H1 (cell line): ENCODE results near the gene PPP1R14C. TPM values are rescaled to one million over a fixed set of nuclear protein-coding genes. Genes with fewer than 3 reads are reported as not detected.

Experiments used
- CTCF ChIA-PET: fragments of 300-600 bp; sonication (Branson Sonifier 250); formaldehyde crosslinking; loops from one replicate; lab custom pipeline; 2021; ENCODE audit not compliant: partially characterized antibody; lab: Charles Lee
- POLR2A ChIA-PET: fragments of 300-600 bp; sonication (Branson Sonifier 250); formaldehyde crosslinking; loops from one replicate; lab custom pipeline; 2021; ENCODE audit warnings: inconsistent platforms; ENCODE audit not compliant: partially characterized antibody; lab: Charles Lee
- DNase-seq, 2 experiments: peaks; one replicate each; pipeline versions ENCODE4 v3.0.0 to v3.0.0-alpha.2; 2010 to 2022; ENCODE audit warnings: low spot score in 2 of 2, low read depth in 1 of 2, mixed read lengths in 1 of 2
- FAIRE-seq: peaks from 2 replicates; lab custom pipeline; 2011; peaks lifted over from hg19 to GRCh38; lab: Jason Lieb, UNC
- H2AFZ ChIP-seq: 2 replicates; pipeline ENCODE4 v1.8.1; 2012; ENCODE audit warnings: low read length, inconsistent platforms
- H2AK5ac ChIP-seq: 2 replicates; pipeline ENCODE4 v1.6.1; 2013; ENCODE audit warnings: low read depth, low read length
- H2BK120ac ChIP-seq: replicated peaks from 2 replicates; pipeline ENCODE3; 2013; ENCODE audit warnings: low read depth, low read length, inconsistent platforms
- H2BK12ac ChIP-seq: 2 replicates; pipeline ENCODE4 v1.6.1; 2013; ENCODE audit warnings: low read depth, low read length
- H2BK15ac ChIP-seq: 2 replicates; pipeline ENCODE4 v1.6.1; 2013; ENCODE audit warnings: low read length
- H2BK20ac ChIP-seq: 2 replicates; pipeline ENCODE4 v1.6.1; 2013; ENCODE audit warnings: low read length
- H2BK5ac ChIP-seq: 2 replicates; pipeline ENCODE4 v1.6.1; 2013; ENCODE audit warnings: low read depth, low read length
- H3K14ac ChIP-seq: 2 replicates; pipeline ENCODE4 v1.6.1; 2013; ENCODE audit warnings: inconsistent platforms; ENCODE audit not compliant: insufficient read length
- H3K18ac ChIP-seq: 2 replicates; pipeline ENCODE4 v1.6.1; 2013; ENCODE audit warnings: low read length; ENCODE audit errors: extremely low read depth
- H3K23ac ChIP-seq: 2 replicates; pipeline ENCODE4 v1.6.1; 2013; ENCODE audit warnings: inconsistent platforms; ENCODE audit not compliant: insufficient read length
- H3K23me2 ChIP-seq: 2 replicates; pipeline ENCODE4 v1.6.1; 2013; ENCODE audit warnings: low read depth, low read length
- H3K27ac ChIP-seq: 2 replicates; pipeline ENCODE4 v1.6.1; 2011; ENCODE audit warnings: low read depth, low read length, inconsistent platforms
- H3K27me3 ChIP-seq, 4 experiments: replicated peaks in 1 of 4; 1 replicate in 1 of 4; 2 replicates in 3 of 4; pipeline versions ENCODE4 v1.6.1 to v1.8.1; 2011 to 2013; ENCODE audit warnings: low read length in 3 of 4, mild to moderate bottlenecking in 3 of 4, inconsistent platforms in 2 of 4, mixed read lengths in 2 of 4, moderate library complexity in 1 of 4; ENCODE audit not compliant: control insufficient read depth in 3 of 4, insufficient read depth in 3 of 4; ENCODE audit errors: extremely low read depth in 1 of 4
- H3K36me3 ChIP-seq, 4 experiments: 2 replicates each; pipeline versions ENCODE4 v1.6.1 to v1.8.1; 2011 to 2013; ENCODE audit warnings: mild to moderate bottlenecking in 4 of 4, low read length in 3 of 4, moderate library complexity in 2 of 4, control low read depth in 1 of 4, inconsistent platforms in 1 of 4; ENCODE audit not compliant: insufficient read depth in 4 of 4, control insufficient read depth in 2 of 4
- H3K4ac ChIP-seq: replicated peaks from 2 replicates; pipeline ENCODE3; 2013; ENCODE audit warnings: low read length, low read depth, mixed read lengths, inconsistent platforms; ENCODE audit not compliant: insufficient read length
- H3K4me1 ChIP-seq, 4 experiments: replicated peaks in 1 of 4; 1 replicate in 1 of 4; 2 replicates in 3 of 4; pipeline versions ENCODE4 v1.6.1 to v1.8.1; 2011 to 2013; ENCODE audit warnings: low read length in 3 of 4, inconsistent platforms in 2 of 4, mixed read lengths in 1 of 4; ENCODE audit not compliant: insufficient read depth in 4 of 4, control insufficient read depth in 3 of 4
- H3K4me2 ChIP-seq, 2 experiments: 2 replicates each; pipeline versions ENCODE4 v1.6.1 to v1.8.1; 2011 to 2013; ENCODE audit warnings: low read depth in 2 of 2, low read length in 2 of 2, control low read depth in 1 of 2, inconsistent platforms in 1 of 2, mild to moderate bottlenecking in 1 of 2; ENCODE audit not compliant: insufficient read depth in 1 of 2
- H3K4me3 ChIP-seq, 4 experiments: fragments of 200-600, 300-600 bp in 1 of 4; sonication (generic), shearing (Covaris generic), sonication (Bioruptor Twin) in 1 of 4; 2 replicates each; pipeline versions ENCODE4 v1.5.1 to v1.8.1; 2011 to 2016; ENCODE audit warnings: low read length in 4 of 4, low read depth in 3 of 4, control low read depth in 2 of 4, inconsistent platforms in 2 of 4, mild to moderate bottlenecking in 2 of 4, mixed read lengths in 1 of 4, moderate library complexity in 1 of 4; ENCODE audit not compliant: insufficient read depth in 2 of 4; ENCODE audit errors: extremely low read depth in 1 of 4
- H3K56ac ChIP-seq: replicated peaks from 2 replicates; pipeline ENCODE3; 2013; ENCODE audit warnings: low read depth, mild to moderate bottlenecking, mixed read lengths, low read length, inconsistent platforms; ENCODE audit not compliant: insufficient read length
- H3K79me1 ChIP-seq: 2 replicates; pipeline ENCODE4 v1.6.1; 2013; ENCODE audit warnings: low read depth, low read length, control low read depth
- H3K79me2 ChIP-seq, 2 experiments: 2 replicates each; pipeline versions ENCODE4 v1.6.1 to v1.8.1; 2012 to 2013; ENCODE audit warnings: low read length in 2 of 2, mild to moderate bottlenecking in 2 of 2, inconsistent platforms in 1 of 2; ENCODE audit not compliant: insufficient read depth in 2 of 2, control insufficient read depth in 1 of 2
- H3K9ac ChIP-seq, 4 experiments: replicated peaks in 1 of 4; 1 replicate in 1 of 4; 2 replicates in 3 of 4; pipeline versions ENCODE4 v1.6.1 to v1.8.1; 2011 to 2013; ENCODE audit warnings: low read depth in 3 of 4, low read length in 3 of 4, control low read depth in 2 of 4, mild to moderate bottlenecking in 2 of 4, moderate library complexity in 2 of 4, inconsistent platforms in 1 of 4; ENCODE audit errors: extremely low read depth in 1 of 4
- H3K9me3 ChIP-seq, 2 experiments: 2 replicates each; pipeline versions ENCODE4 v1.6.1 to v1.8.1; 2012 to 2013; ENCODE audit warnings: mild to moderate bottlenecking in 2 of 2, moderate library complexity in 2 of 2, control low read depth in 1 of 2, inconsistent platforms in 1 of 2, low read depth in 1 of 2, low read length in 1 of 2, mixed read lengths in 1 of 2; ENCODE audit not compliant: insufficient read depth in 2 of 2
- H4K20me1 ChIP-seq, 2 experiments: replicated peaks in 1 of 2; 2 replicates each; pipeline versions ENCODE3 to v1.8.1; 2011 to 2013; ENCODE audit warnings: inconsistent platforms in 2 of 2, low read length in 2 of 2, mild to moderate bottlenecking in 1 of 2; ENCODE audit not compliant: insufficient read depth in 2 of 2, control insufficient read depth in 1 of 2
- H4K5ac ChIP-seq: 2 replicates; pipeline ENCODE4 v1.6.1; 2013; ENCODE audit warnings: low read length, low read depth, mixed read lengths, inconsistent platforms; ENCODE audit not compliant: insufficient read length
- H4K8ac ChIP-seq: 2 replicates; pipeline ENCODE4 v1.8.0; 2013; ENCODE audit warnings: mild to moderate bottlenecking, moderate library complexity, low read length, inconsistent platforms; ENCODE audit not compliant: insufficient read depth; ENCODE audit errors: extremely low read depth
- H4K91ac ChIP-seq: replicated peaks from 2 replicates; pipeline ENCODE3; 2013; ENCODE audit warnings: low read length, mixed read lengths, inconsistent platforms; ENCODE audit not compliant: insufficient read length
- ASH2L ChIP-seq: fragments of 200-600, 300-600 bp; sonication (generic); IDR thresholded peaks from one replicate; pipeline ENCODE4 v1.7.1; 2017; ENCODE audit warnings: low read length
- ATF2 ChIP-seq: IDR thresholded peaks from 2 replicates; pipeline ENCODE4 v1.6.1; 2012; ENCODE audit warnings: low read length, inconsistent platforms
- CHD1 ChIP-seq: IDR thresholded peaks from 2 replicates; pipeline ENCODE4 v1.6.1; 2012; ENCODE audit warnings: low read depth, low read length, improper control_type of control experiment
- CREB1 ChIP-seq: IDR thresholded peaks from 2 replicates; pipeline ENCODE4 v1.6.1; 2012; ENCODE audit warnings: inconsistent platforms
- GTF2F1 ChIP-seq: IDR thresholded peaks from 2 replicates; pipeline ENCODE4 v1.6.1; 2012; ENCODE audit warnings: low read depth, low read length, improper control_type of control experiment, borderline replicate concordance
- KDM5A ChIP-seq: fragments of 200-600 bp; IDR thresholded peaks from 2 replicates; pipeline ENCODE4 v1.7.1; 2012; ENCODE audit warnings: mild to moderate bottlenecking, low read length, inconsistent platforms, mixed read lengths
- MAFK ChIP-seq: IDR thresholded peaks from 2 replicates; pipeline ENCODE4 v1.6.1; 2012; ENCODE audit warnings: low read depth, mild to moderate bottlenecking, improper control_type of control experiment, low read length
- POLR2AphosphoS5 ChIP-seq: IDR thresholded peaks from 2 replicates; pipeline ENCODE4 v1.6.1; 2011; ENCODE audit warnings: low read depth, low read length
- RFX5 ChIP-seq: IDR thresholded peaks from 2 replicates; pipeline ENCODE4 v1.6.1; 2011; ENCODE audit warnings: low read depth, low read length, improper control_type of control experiment, borderline replicate concordance
- SRF ChIP-seq: IDR thresholded peaks from 2 replicates; pipeline ENCODE4 v1.6.1; 2011; ENCODE audit warnings: mild to moderate bottlenecking, low read depth, low read length, moderate library complexity
- TBP ChIP-seq: IDR thresholded peaks from 2 replicates; pipeline ENCODE4 v1.6.1; 2011; ENCODE audit warnings: low read depth, low read length, improper control_type of control experiment
- TCF12 ChIP-seq: IDR thresholded peaks from 2 replicates; pipeline ENCODE4 v1.6.1; 2011; ENCODE audit warnings: low read depth, mild to moderate bottlenecking, low read length
- ZNF274 ChIP-seq: IDR thresholded peaks from 2 replicates; pipeline ENCODE4 v1.7.0; 2012; ENCODE audit warnings: low read length, borderline replicate concordance; ENCODE audit errors: extremely low read depth
- WGBS, 2 experiments: shearing (Covaris generic) in 1 of 2; methylation state at CpG; one replicate each; pipeline versions ENCODE4 v1.1.6 to v1.1.7; 2013 to 2015; ENCODE audit warnings: low lambda C conversion rate in 2 of 2, mixed read lengths in 2 of 2, inconsistent platforms in 1 of 2, low coverage in 1 of 2, missing lambda C conversion rate in 1 of 2; ENCODE audit not compliant: insufficient replicate concordance in 2 of 2, insufficient coverage in 1 of 2, insufficient read length in 1 of 2; ENCODE audit errors: extremely low coverage in 1 of 2, missing lambda C conversion rate in 1 of 2; 5-methylcytosine and 5-hydroxymethylcytosine counted together
- polyA plus RNA-seq, 7 experiments: library from polyadenylated mRNA; depleted of rRNA in 3 of 7; stranded (reverse) in 5 of 7; unstranded in 2 of 7; fragments of >200 nt in 5 of 7; fragments of 200-250 nt in 2 of 7; gene quantifications; 1 replicate in 5 of 7; 2 replicates in 1 of 7; 4 replicates in 1 of 7; pipeline versions ENCODE4 v1.2.1 to v1.2.3, GENCODE V29; 2011 to 2013; ENCODE audit warnings: missing spikeins in 2 of 7, mixed read lengths in 2 of 7
- total RNA-seq: library from RNA; stranded (reverse); fragmentation: NEBNext Ultra II Directional; extraction: Animal tissue kit (Norgen Biotek cat#: 25700); gene quantifications from 2 replicates; pipeline ENCODE4 v1.2.1, GENCODE V29; 2021

PPP1R14C gene
- total and polyA plus RNA-seq, 2 of the 8 experiments (the other 6 are each of a cell fraction or from before 2014, with no cell fraction given) = 0.30 to 0.61 TPM

GRCh38 chr6:150235218-150235617, 92.4 kb downstream of the PPP1R14C start:
- peaks cover 0 to 5% (median 0%) of the 10 kb centered on the region in 4 experiments; a peak in 1 of 7 replicates for H3K27me3 ChIP-seq
- 89% methylated on average over 5 of the region's 5 CpGs; no CpG with 5 or more reads in 1 of the 2 experiments for WGBS, 2 experiments
- H3K27ac ChIP-seq = no peak overlapping the region
- POLR2A ChIA-PET = no interaction called here
- H3K4me3 ChIP-seq = no peak overlapping the region
- no peak overlapping the region for H3K4ac ChIP-seq
- H4K20me1 ChIP-seq = no peaks in the 10 kb centered on the region
- no peaks in the 10 kb centered on the region for H3K36me3 ChIP-seq
- H2AFZ ChIP-seq = no peak overlapping the region
- H3K9me3 ChIP-seq = 0 out of 4 replicates have a peak, but pooled peaks cover 0 to 2% of the 10 kb centered on the region in 2 experiments
- H3K18ac ChIP-seq = no peak overlapping the region
- no peak overlapping the region for H2BK120ac ChIP-seq
- CTCF ChIA-PET = no interaction called here
- H3K4me2 ChIP-seq = no peak overlapping the region
- no peak overlapping the region for H4K5ac ChIP-seq
- H4K8ac ChIP-seq = no peak overlapping the region; the same call in 1 of the 2 replicates
- H2AK5ac ChIP-seq = no peak overlapping the region
- H3K9ac ChIP-seq = no peak overlapping the region
- no peak overlapping the region for H3K23ac ChIP-seq
- H2BK5ac ChIP-seq = no peak overlapping the region
- no peak for DNase-seq
- no peak overlapping the region for H2BK12ac ChIP-seq
- H3K56ac ChIP-seq = no peak overlapping the region
- no peak for FAIRE-seq
- H3K23me2 ChIP-seq = no peaks in the 10 kb centered on the region; the same call in 1 of the 2 replicates
- H3K79me2 ChIP-seq = no peaks in the 10 kb centered on the region
- no peak overlapping the region for H3K14ac ChIP-seq
- H3K79me1 ChIP-seq = no peaks in the 10 kb centered on the region
- TF ChIP-seq POLR2AphosphoS5 (no peak), ASH2L (no peak), KDM5A (no peak), TCF12 (no peak), MAFK (no peak), ATF2 (no peak), CREB1 (no peak), RFX5 (no peak), CHD1 (no peak), ZNF274 (no peak), SRF (no peak), GTF2F1 (no peak), TBP (no peak)
- TF ChIP-seq, all 59 proteins: peak for 0
- Histone ChIP-seq H4K91ac (no peak overlapping the region), H2BK15ac (no peak overlapping the region), H2BK20ac (no peak overlapping the region), H3K4me1 (no peaks in the 10 kb centered on the region; a peak in 1 of 7 replicates)
